ENCODE results near the gene GULP1. TPM values are rescaled to one million over a fixed set of nuclear protein-coding genes. Genes with fewer than 3 reads are reported as not detected.

GULP1 gene
- total and polyA plus RNA-seq, 2 of the 4 experiments (the other 2 are of a cell fraction) = 24.4 to 40.1 TPM

DNA sequence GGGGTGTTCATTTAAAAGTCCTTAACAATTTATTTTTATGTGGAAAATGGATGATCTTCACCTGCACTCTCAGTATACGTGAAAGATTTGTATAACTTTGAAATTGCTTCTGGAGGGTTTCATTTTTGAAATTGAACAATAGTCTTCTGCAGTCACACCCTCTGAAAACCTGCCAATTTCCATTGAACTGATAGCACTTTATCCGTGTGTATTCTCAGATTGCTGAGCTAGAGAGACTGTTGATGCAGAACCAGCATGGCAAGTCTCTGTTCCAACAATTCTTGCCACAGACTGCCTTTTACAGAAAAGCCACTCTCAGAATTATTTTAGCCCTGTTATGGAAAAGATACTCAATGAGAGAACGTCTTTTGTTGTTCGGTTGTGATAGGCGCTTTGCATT, 6.6 kb upstream of the GULP1 start:
- no peaks in the 10 kb centered on the region for H4K20me1 ChIP-seq (ENCODE audit: insufficient read depth, low read length)
- no peak for DNase-seq
- H4K91ac ChIP-seq (ENCODE audit: insufficient read depth, low read depth, low read length) = no peak overlapping the region
- no peak overlapping the region for H3K56ac ChIP-seq (ENCODE audit: extremely low read depth, insufficient read depth, low read length)
- H3K9ac ChIP-seq (ENCODE audit: low read depth, low read length) = no peak overlapping the region
- H3K14ac ChIP-seq (replicated peaks; ENCODE audit: low read depth, low read length) = no peak overlapping the region
- POLR2A ChIA-PET (ENCODE audit: unreplicated experiment) = no interaction called here
- no peak overlapping the region for H4K8ac ChIP-seq (ENCODE audit: low read depth in 2 of 2, low read length in 2 of 2)
- H2AK9ac ChIP-seq (replicated peaks; ENCODE audit: low read depth, low read length, poor library complexity) = no peak overlapping the region
- H3K27ac ChIP-seq (ENCODE audit: insufficient read depth, low read length) = no peak overlapping the region
- H3K4me2 ChIP-seq (ENCODE audit: low read depth, low read length) = no peak overlapping the region
- H3K4me1 ChIP-seq (ENCODE audit: control insufficient read depth, insufficient read depth, low read length) = no peaks in the 10 kb centered on the region
- CTCF ChIA-PET = no interaction called here
- H3K4me3 ChIP-seq (ENCODE audit: insufficient read depth, low read depth, low read length) = no peak overlapping the region
- in situ Hi-C loops (cut with MboI; ENCODE audit: low sequenced_read_pairs) = no loop called here
- no peaks in the 10 kb centered on the region for H3K9me3 ChIP-seq (ENCODE audit: control insufficient read depth, insufficient read depth, low read length)
- H2AFZ ChIP-seq (replicated peaks; ENCODE audit: low read length, poor library complexity) = no peak overlapping the region
- H3K4ac ChIP-seq (ENCODE audit: low read depth, low read length) = no peak overlapping the region
- no peaks in the 10 kb centered on the region for H3K9me1 ChIP-seq (ENCODE audit: insufficient read depth, low read length)
- ATAC-seq (ENCODE audit: low read depth) = no peak
- H3K27me3 ChIP-seq (ENCODE audit: control insufficient read depth, insufficient read depth, low read length) = no peaks in the 10 kb centered on the region
- no peak overlapping the region for H2AK5ac ChIP-seq (ENCODE audit: low read depth, low read length)
- BruUV-seq (replicated peaks) = no TSS peak
- TF ChIP-seq FOS (IDR thresholded peaks at IDR 0.05; ENCODE audit: low read depth, low read length) = no peak
- TF ChIP-seq MAFK (IDR thresholded peaks at IDR 0.05; ENCODE audit: low read depth, low read length) = no peak
- no peak for TF ChIP-seq CEBPB (IDR thresholded peaks at IDR 0.05; ENCODE audit: low read depth, low read length)
- TF ChIP-seq NFE2L2 (IDR thresholded peaks at IDR 0.05; ENCODE audit: low read depth, low read length) = no peak
- TF ChIP-seq RCOR1 (IDR thresholded peaks at IDR 0.05; ENCODE audit: insufficient replicate concordance, low read length) = no peak
- TF ChIP-seq, protein P1, sequence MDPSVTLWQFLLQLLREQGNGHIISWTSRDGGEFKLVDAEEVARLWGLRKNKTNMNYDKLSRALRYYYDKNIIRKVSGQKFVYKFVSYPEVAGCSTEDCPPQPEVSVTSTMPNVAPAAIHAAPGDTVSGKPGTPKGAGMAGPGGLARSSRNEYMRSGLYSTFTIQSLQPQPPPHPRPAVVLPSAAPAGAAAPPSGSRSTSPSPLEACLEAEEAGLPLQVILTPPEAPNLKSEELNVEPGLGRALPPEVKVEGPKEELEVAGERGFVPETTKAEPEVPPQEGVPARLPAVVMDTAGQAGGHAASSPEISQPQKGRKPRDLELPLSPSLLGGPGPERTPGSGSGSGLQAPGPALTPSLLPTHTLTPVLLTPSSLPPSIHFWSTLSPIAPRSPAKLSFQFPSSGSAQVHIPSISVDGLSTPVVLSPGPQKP (IDR thresholded peaks at IDR 0.05; ENCODE audit: borderline replicate concordance, low read depth, low read length) = no peak
- TF ChIP-seq CHD1 (IDR thresholded peaks at IDR 0.05; ENCODE audit: low read depth, low read length) = no peak
- TF ChIP-seq, protein P2, sequence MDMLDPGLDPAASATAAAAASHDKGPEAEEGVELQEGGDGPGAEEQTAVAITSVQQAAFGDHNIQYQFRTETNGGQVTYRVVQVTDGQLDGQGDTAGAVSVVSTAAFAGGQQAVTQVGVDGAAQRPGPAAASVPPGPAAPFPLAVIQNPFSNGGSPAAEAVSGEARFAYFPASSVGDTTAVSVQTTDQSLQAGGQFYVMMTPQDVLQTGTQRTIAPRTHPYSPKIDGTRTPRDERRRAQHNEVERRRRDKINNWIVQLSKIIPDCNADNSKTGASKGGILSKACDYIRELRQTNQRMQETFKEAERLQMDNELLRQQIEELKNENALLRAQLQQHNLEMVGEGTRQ (IDR thresholded peaks at IDR 0.05; ENCODE audit: low read depth, low read length) = no peak
- no peak for TF ChIP-seq MAZ (IDR thresholded peaks at IDR 0.05; ENCODE audit: borderline replicate concordance, low read depth, low read length)
- TF ChIP-seq SMC3 (IDR thresholded peaks at IDR 0.05; ENCODE audit: low read depth, low read length) = no peak
- no peak for TF ChIP-seq POLR2A (IDR thresholded peaks at IDR 0.05; ENCODE audit: low read depth, low read length)
- no peak for TF ChIP-seq RFX5 (IDR thresholded peaks at IDR 0.05; ENCODE audit: low read depth, low read length)
- TF ChIP-seq RAD21 (IDR thresholded peaks at IDR 0.05; ENCODE audit: low read length) = no peak
- no peak for TF ChIP-seq BHLHE40 (IDR thresholded peaks at IDR 0.05; ENCODE audit: low read depth, low read length)
- TF ChIP-seq, protein P3, sequence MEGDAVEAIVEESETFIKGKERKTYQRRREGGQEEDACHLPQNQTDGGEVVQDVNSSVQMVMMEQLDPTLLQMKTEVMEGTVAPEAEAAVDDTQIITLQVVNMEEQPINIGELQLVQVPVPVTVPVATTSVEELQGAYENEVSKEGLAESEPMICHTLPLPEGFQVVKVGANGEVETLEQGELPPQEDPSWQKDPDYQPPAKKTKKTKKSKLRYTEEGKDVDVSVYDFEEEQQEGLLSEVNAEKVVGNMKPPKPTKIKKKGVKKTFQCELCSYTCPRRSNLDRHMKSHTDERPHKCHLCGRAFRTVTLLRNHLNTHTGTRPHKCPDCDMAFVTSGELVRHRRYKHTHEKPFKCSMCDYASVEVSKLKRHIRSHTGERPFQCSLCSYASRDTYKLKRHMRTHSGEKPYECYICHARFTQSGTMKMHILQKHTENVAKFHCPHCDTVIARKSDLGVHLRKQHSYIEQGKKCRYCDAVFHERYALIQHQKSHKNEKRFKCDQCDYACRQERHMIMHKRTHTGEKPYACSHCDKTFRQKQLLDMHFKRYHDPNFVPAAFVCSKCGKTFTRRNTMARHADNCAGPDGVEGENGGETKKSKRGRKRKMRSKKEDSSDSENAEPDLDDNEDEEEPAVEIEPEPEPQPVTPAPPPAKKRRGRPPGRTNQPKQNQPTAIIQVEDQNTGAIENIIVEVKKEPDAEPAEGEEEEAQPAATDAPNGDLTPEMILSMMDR (conservative IDR thresholded peaks at IDR 0.05; ENCODE audit: low read depth, low read length) = no peak
- no peak for TF ChIP-seq MXI1 (IDR thresholded peaks at IDR 0.05; ENCODE audit: borderline replicate concordance, low read depth, low read length)
- WGBS, 2 experiments (ENCODE audit: extremely low coverage in 2 of 2, insufficient read length in 1 of 2) = no CpG with 5 or more reads among the region's 5 CpGs
- no peak overlapping the region for H2BK120ac ChIP-seq (ENCODE audit: low read depth, low read length)
- peaks cover 0 to 3% of the 10 kb centered on the region in 2 experiments; a peak in 1 of 4 replicates for H3K79me1 ChIP-seq (ENCODE audit: low read depth in 1 of 2, low read length in 2 of 2)
- intact Hi-C loops (cut with micrococcal nuclease) = no loop called here
- no peak overlapping the region for H4K5ac ChIP-seq (ENCODE audit: low read depth, low read length)
- no peak overlapping the region for H2BK20ac ChIP-seq (ENCODE audit: low read depth, low read length)
- H3K18ac ChIP-seq (ENCODE audit: low read depth, low read length) = no peak overlapping the region
- dilution Hi-C loops (cut with HindIII; ENCODE audit: low sequenced_read_pairs, unreplicated experiment) = no loop called here
- H3K23ac ChIP-seq (ENCODE audit: low read depth, low read length) = no peak overlapping the region
- no peak overlapping the region for H2BK15ac ChIP-seq (ENCODE audit: low read depth, low read length)
- H2BK5ac ChIP-seq (ENCODE audit: low read depth, low read length, poor library complexity, severe bottlenecking) = no peak overlapping the region
- H3K36me3 ChIP-seq (ENCODE audit: control insufficient read depth, insufficient read depth, low read length) = no peaks in the 10 kb centered on the region
